H1 (cell line): ENCODE data around the gene DHCR24. TPM values are rescaled to one million over a fixed set of nuclear protein-coding genes. Genes with fewer than 3 reads are reported as not detected.

ENCODE experiments used
- CTCF ChIA-PET: fragments of 300-600 bp; sonication (Branson Sonifier 250); formaldehyde crosslinking; loops from one replicate; lab custom pipeline; 2021; ENCODE audit not compliant: partially characterized antibody; lab: Charles Lee
- POLR2A ChIA-PET: fragments of 300-600 bp; sonication (Branson Sonifier 250); formaldehyde crosslinking; loops from one replicate; lab custom pipeline; 2021; ENCODE audit warnings: inconsistent platforms; ENCODE audit not compliant: partially characterized antibody; lab: Charles Lee
- DNase-seq, 2 experiments: peaks; one replicate each; pipeline versions ENCODE4 v3.0.0 to v3.0.0-alpha.2; 2010 to 2022; ENCODE audit warnings: low spot score in 2 of 2, low read depth in 1 of 2, mixed read lengths in 1 of 2
- FAIRE-seq: peaks from 2 replicates; lab custom pipeline; 2011; peaks lifted over from hg19 to GRCh38; lab: Jason Lieb, UNC
- H2AFZ ChIP-seq: 2 replicates; pipeline ENCODE4 v1.8.1; 2012; ENCODE audit warnings: low read length, inconsistent platforms
- H2AK5ac ChIP-seq: 2 replicates; pipeline ENCODE4 v1.6.1; 2013; ENCODE audit warnings: low read depth, low read length
- H2BK120ac ChIP-seq: replicated peaks from 2 replicates; pipeline ENCODE3; 2013; ENCODE audit warnings: low read depth, low read length, inconsistent platforms
- H2BK12ac ChIP-seq: 2 replicates; pipeline ENCODE4 v1.6.1; 2013; ENCODE audit warnings: low read depth, low read length
- H2BK15ac ChIP-seq: 2 replicates; pipeline ENCODE4 v1.6.1; 2013; ENCODE audit warnings: low read length
- H2BK20ac ChIP-seq: 2 replicates; pipeline ENCODE4 v1.6.1; 2013; ENCODE audit warnings: low read length
- H2BK5ac ChIP-seq: 2 replicates; pipeline ENCODE4 v1.6.1; 2013; ENCODE audit warnings: low read depth, low read length
- H3K14ac ChIP-seq: 2 replicates; pipeline ENCODE4 v1.6.1; 2013; ENCODE audit warnings: inconsistent platforms; ENCODE audit not compliant: insufficient read length
- H3K18ac ChIP-seq: 2 replicates; pipeline ENCODE4 v1.6.1; 2013; ENCODE audit warnings: low read length; ENCODE audit errors: extremely low read depth
- H3K23ac ChIP-seq: 2 replicates; pipeline ENCODE4 v1.6.1; 2013; ENCODE audit warnings: inconsistent platforms; ENCODE audit not compliant: insufficient read length
- H3K23me2 ChIP-seq: 2 replicates; pipeline ENCODE4 v1.6.1; 2013; ENCODE audit warnings: low read depth, low read length
- H3K27ac ChIP-seq: 2 replicates; pipeline ENCODE4 v1.6.1; 2011; ENCODE audit warnings: low read depth, low read length, inconsistent platforms
- H3K27me3 ChIP-seq, 4 experiments: replicated peaks in 1 of 4; 1 replicate in 1 of 4; 2 replicates in 3 of 4; pipeline versions ENCODE4 v1.6.1 to v1.8.1; 2011 to 2013; ENCODE audit warnings: low read length in 3 of 4, mild to moderate bottlenecking in 3 of 4, inconsistent platforms in 2 of 4, mixed read lengths in 2 of 4, moderate library complexity in 1 of 4; ENCODE audit not compliant: control insufficient read depth in 3 of 4, insufficient read depth in 3 of 4; ENCODE audit errors: extremely low read depth in 1 of 4
- H3K36me3 ChIP-seq, 4 experiments: 2 replicates each; pipeline versions ENCODE4 v1.6.1 to v1.8.1; 2011 to 2013; ENCODE audit warnings: mild to moderate bottlenecking in 4 of 4, low read length in 3 of 4, moderate library complexity in 2 of 4, control low read depth in 1 of 4, inconsistent platforms in 1 of 4; ENCODE audit not compliant: insufficient read depth in 4 of 4, control insufficient read depth in 2 of 4
- H3K4ac ChIP-seq: replicated peaks from 2 replicates; pipeline ENCODE3; 2013; ENCODE audit warnings: low read length, low read depth, mixed read lengths, inconsistent platforms; ENCODE audit not compliant: insufficient read length
- H3K4me1 ChIP-seq, 4 experiments: replicated peaks in 1 of 4; 1 replicate in 1 of 4; 2 replicates in 3 of 4; pipeline versions ENCODE4 v1.6.1 to v1.8.1; 2011 to 2013; ENCODE audit warnings: low read length in 3 of 4, inconsistent platforms in 2 of 4, mixed read lengths in 1 of 4; ENCODE audit not compliant: insufficient read depth in 4 of 4, control insufficient read depth in 3 of 4
- H3K4me2 ChIP-seq, 2 experiments: 2 replicates each; pipeline versions ENCODE4 v1.6.1 to v1.8.1; 2011 to 2013; ENCODE audit warnings: low read depth in 2 of 2, low read length in 2 of 2, control low read depth in 1 of 2, inconsistent platforms in 1 of 2, mild to moderate bottlenecking in 1 of 2; ENCODE audit not compliant: insufficient read depth in 1 of 2
- H3K4me3 ChIP-seq, 4 experiments: fragments of 200-600, 300-600 bp in 1 of 4; sonication (generic), shearing (Covaris generic), sonication (Bioruptor Twin) in 1 of 4; 2 replicates each; pipeline versions ENCODE4 v1.5.1 to v1.8.1; 2011 to 2016; ENCODE audit warnings: low read length in 4 of 4, low read depth in 3 of 4, control low read depth in 2 of 4, inconsistent platforms in 2 of 4, mild to moderate bottlenecking in 2 of 4, mixed read lengths in 1 of 4, moderate library complexity in 1 of 4; ENCODE audit not compliant: insufficient read depth in 2 of 4; ENCODE audit errors: extremely low read depth in 1 of 4
- H3K56ac ChIP-seq: replicated peaks from 2 replicates; pipeline ENCODE3; 2013; ENCODE audit warnings: low read depth, mild to moderate bottlenecking, mixed read lengths, low read length, inconsistent platforms; ENCODE audit not compliant: insufficient read length
- H3K79me1 ChIP-seq: 2 replicates; pipeline ENCODE4 v1.6.1; 2013; ENCODE audit warnings: low read depth, low read length, control low read depth
- H3K79me2 ChIP-seq, 2 experiments: 2 replicates each; pipeline versions ENCODE4 v1.6.1 to v1.8.1; 2012 to 2013; ENCODE audit warnings: low read length in 2 of 2, mild to moderate bottlenecking in 2 of 2, inconsistent platforms in 1 of 2; ENCODE audit not compliant: insufficient read depth in 2 of 2, control insufficient read depth in 1 of 2
- H3K9ac ChIP-seq, 4 experiments: replicated peaks in 1 of 4; 1 replicate in 1 of 4; 2 replicates in 3 of 4; pipeline versions ENCODE4 v1.6.1 to v1.8.1; 2011 to 2013; ENCODE audit warnings: low read depth in 3 of 4, low read length in 3 of 4, control low read depth in 2 of 4, mild to moderate bottlenecking in 2 of 4, moderate library complexity in 2 of 4, inconsistent platforms in 1 of 4; ENCODE audit errors: extremely low read depth in 1 of 4
- H3K9me3 ChIP-seq, 2 experiments: 2 replicates each; pipeline versions ENCODE4 v1.6.1 to v1.8.1; 2012 to 2013; ENCODE audit warnings: mild to moderate bottlenecking in 2 of 2, moderate library complexity in 2 of 2, control low read depth in 1 of 2, inconsistent platforms in 1 of 2, low read depth in 1 of 2, low read length in 1 of 2, mixed read lengths in 1 of 2; ENCODE audit not compliant: insufficient read depth in 2 of 2
- H4K20me1 ChIP-seq, 2 experiments: replicated peaks in 1 of 2; 2 replicates each; pipeline versions ENCODE3 to v1.8.1; 2011 to 2013; ENCODE audit warnings: inconsistent platforms in 2 of 2, low read length in 2 of 2, mild to moderate bottlenecking in 1 of 2; ENCODE audit not compliant: insufficient read depth in 2 of 2, control insufficient read depth in 1 of 2
- H4K5ac ChIP-seq: 2 replicates; pipeline ENCODE4 v1.6.1; 2013; ENCODE audit warnings: low read length, low read depth, mixed read lengths, inconsistent platforms; ENCODE audit not compliant: insufficient read length
- H4K8ac ChIP-seq: 2 replicates; pipeline ENCODE4 v1.8.0; 2013; ENCODE audit warnings: mild to moderate bottlenecking, moderate library complexity, low read length, inconsistent platforms; ENCODE audit not compliant: insufficient read depth; ENCODE audit errors: extremely low read depth
- H4K91ac ChIP-seq: replicated peaks from 2 replicates; pipeline ENCODE3; 2013; ENCODE audit warnings: low read length, mixed read lengths, inconsistent platforms; ENCODE audit not compliant: insufficient read length
- ASH2L ChIP-seq: fragments of 200-600, 300-600 bp; sonication (generic); IDR thresholded peaks from one replicate; pipeline ENCODE4 v1.7.1; 2017; ENCODE audit warnings: low read length
- BACH1 ChIP-seq: IDR thresholded peaks from 2 replicates; pipeline ENCODE4 v1.6.1; 2012; ENCODE audit warnings: low read length, improper control_type of control experiment
- CBX5 ChIP-seq: fragments of 300-800, 300-1000 bp; sonication (generic); IDR thresholded peaks from 2 replicates; pipeline ENCODE4 v1.7.1; 2016; ENCODE audit warnings: antibody characterized with exemption, low read length, low read depth
- EP300 ChIP-seq, 2 experiments: IDR thresholded peaks; 1 replicate in 1 of 2; 2 replicates in 1 of 2; pipeline ENCODE4 v1.6.1; 2011 to 2012; ENCODE audit warnings: low read depth in 2 of 2, low read length in 2 of 2, mild to moderate bottlenecking in 2 of 2, borderline replicate concordance in 1 of 2, inconsistent platforms in 1 of 2, moderate library complexity in 1 of 2
- EZH2 ChIP-seq: fragments of 200-600 bp; sonication (generic); IDR thresholded peaks from 2 replicates; pipeline ENCODE4 v1.7.1; 2012; ENCODE audit warnings: low read depth, mild to moderate bottlenecking, moderate library complexity, low read length, inconsistent platforms; ENCODE audit not compliant: severe bottlenecking
- FOSL1 ChIP-seq: IDR thresholded peaks from 2 replicates; pipeline ENCODE4 v1.6.1; 2011; ENCODE audit warnings: mild to moderate bottlenecking, low read depth, low read length, moderate library complexity; ENCODE audit not compliant: insufficient read depth
- GABPA ChIP-seq: IDR thresholded peaks from 2 replicates; pipeline ENCODE4 v1.6.1; 2011; ENCODE audit warnings: mild to moderate bottlenecking, low read length, moderate library complexity, borderline replicate concordance; ENCODE audit not compliant: insufficient read depth
- HDAC2 ChIP-seq, 2 experiments: fragments of 300-600 bp in 1 of 2; sonication (generic) in 1 of 2; IDR thresholded peaks; 2 replicates each; pipeline ENCODE4 v1.6.1; 2011 to 2012; ENCODE audit warnings: low read depth in 2 of 2, low read length in 2 of 2, mild to moderate bottlenecking in 2 of 2, moderate library complexity in 2 of 2, borderline replicate concordance in 1 of 2, inconsistent platforms in 1 of 2
- RFX5 ChIP-seq: IDR thresholded peaks from 2 replicates; pipeline ENCODE4 v1.6.1; 2011; ENCODE audit warnings: low read depth, low read length, improper control_type of control experiment, borderline replicate concordance
- SIRT6 ChIP-seq: IDR thresholded peaks from one replicate; pipeline ENCODE4 v1.7.1; 2012; ENCODE audit warnings: low read length, inconsistent platforms
- SP2 ChIP-seq: IDR thresholded peaks from 2 replicates; pipeline ENCODE4 v1.6.1; 2012; ENCODE audit warnings: mild to moderate bottlenecking, low read length, inconsistent platforms
- TBP ChIP-seq: IDR thresholded peaks from 2 replicates; pipeline ENCODE4 v1.6.1; 2011; ENCODE audit warnings: low read depth, low read length, improper control_type of control experiment
- WGBS, 2 experiments: shearing (Covaris generic) in 1 of 2; methylation state at CpG; one replicate each; pipeline versions ENCODE4 v1.1.6 to v1.1.7; 2013 to 2015; ENCODE audit warnings: low lambda C conversion rate in 2 of 2, mixed read lengths in 2 of 2, inconsistent platforms in 1 of 2, low coverage in 1 of 2, missing lambda C conversion rate in 1 of 2; ENCODE audit not compliant: insufficient replicate concordance in 2 of 2, insufficient coverage in 1 of 2, insufficient read length in 1 of 2; ENCODE audit errors: extremely low coverage in 1 of 2, missing lambda C conversion rate in 1 of 2; 5-methylcytosine and 5-hydroxymethylcytosine counted together
- polyA plus RNA-seq, 7 experiments: library from polyadenylated mRNA; depleted of rRNA in 3 of 7; stranded (reverse) in 5 of 7; unstranded in 2 of 7; fragments of >200 nt in 5 of 7; fragments of 200-250 nt in 2 of 7; gene quantifications; 1 replicate in 5 of 7; 2 replicates in 1 of 7; 4 replicates in 1 of 7; pipeline versions ENCODE4 v1.2.1 to v1.2.3, GENCODE V29; 2011 to 2013; ENCODE audit warnings: missing spikeins in 2 of 7, mixed read lengths in 2 of 7
- total RNA-seq: library from RNA; stranded (reverse); fragmentation: NEBNext Ultra II Directional; extraction: Animal tissue kit (Norgen Biotek cat#: 25700); gene quantifications from 2 replicates; pipeline ENCODE4 v1.2.1, GENCODE V29; 2021

Gene DHCR24
- total and polyA plus RNA-seq, 2 of the 8 experiments (the other 6 are each of a cell fraction or from before 2014, with no cell fraction given), result 370 to 419 TPM

- H2BK12ac ChIP-seq, result no peak overlapping the region
- FAIRE-seq (no peak), DNase-seq (no peak)
- H3K79me1 ChIP-seq, result no peaks in the 10 kb centered on the region; the same call in 1 of the 2 replicates
- POLR2A ChIA-PET, result no interaction called here
- H2AFZ ChIP-seq, result no peak overlapping the region
- no peaks in the 10 kb centered on the region for H3K9me3 ChIP-seq
- H3K4me1 ChIP-seq, result peaks cover 0 to 4% (median under 1%) of the 10 kb centered on the region in 4 experiments; a peak in 1 of 7 replicates
- WGBS, 2 experiments, result 97% methylated on average over 3 of the region's 3 CpGs; no CpG with 5 or more reads in 1 of the 2 experiments
- H3K23ac ChIP-seq, result no peak overlapping the region
- H3K56ac ChIP-seq, result no peak overlapping the region
- H3K23me2 ChIP-seq, result no peaks in the 10 kb centered on the region
- peaks cover 5 to 31% of the 10 kb centered on the region in 2 experiments for H4K20me1 ChIP-seq
- CTCF ChIA-PET, result interaction anchor here (0.6 to 4.0 kb wide), 6 partner anchors 9 to 122 kb away, joined by 3 to 15 read pairs (median 3); no protein-coding TSS in a partner anchor
- H3K27me3 ChIP-seq, result no peaks in the 10 kb centered on the region
- H3K14ac ChIP-seq, result no peak overlapping the region
- H3K18ac ChIP-seq, result no peak overlapping the region
- H3K79me2 ChIP-seq, result peaks cover 0 to 31% of the 10 kb centered on the region in 2 experiments; a peak in 2 of 4 replicates
- no peak overlapping the region for H3K4me2 ChIP-seq
- H2BK20ac ChIP-seq, result no peak overlapping the region
- no peak overlapping the region for H2BK5ac ChIP-seq
- H2AK5ac ChIP-seq, result no peak overlapping the region
- no peak overlapping the region for H2BK15ac ChIP-seq
- no peak overlapping the region for H3K27ac ChIP-seq
- no peak overlapping the region for H4K91ac ChIP-seq
- H3K4ac ChIP-seq, result no peak overlapping the region
- peaks cover 34 to 81% (median 64%) of the 10 kb centered on the region in 4 experiments for H3K36me3 ChIP-seq
- H3K9ac ChIP-seq, result no peak overlapping the region
- H4K8ac ChIP-seq, result no peak overlapping the region
- H4K5ac ChIP-seq, result no peak overlapping the region
- H2BK120ac ChIP-seq, result no peak overlapping the region
- no peak overlapping the region for H3K4me3 ChIP-seq
- TF ChIP-seq EZH2 (no peak), EP300 (IDR thresholded peaks at IDR 0.05; ENCODE audit: borderline replicate concordance in 1 of 2, low read depth in 2 of 2, low read length in 2 of 2) (no peak), BACH1 (no peak), CBX5 (no peak), TBP (no peak), GABPA (no peak), ASH2L (no peak), FOSL1 (no peak), HDAC2 (IDR thresholded peaks at IDR 0.05; ENCODE audit: borderline replicate concordance in 1 of 2, low read depth in 2 of 2, low read length in 2 of 2) (no peak), SIRT6 (no peak), SP2 (no peak), RFX5 (no peak)
Observed at GRCh38 chr1:54874079-54874830, 12.7 kb downstream of the DHCR24 start.
